Left lung (tissue), 10 donors: ENCODE measurements around the gene SLC38A3. TPM values are rescaled to one million over a fixed set of nuclear protein-coding genes. Genes with fewer than 3 reads are reported as not detected.

Source experiments
- ATAC-seq: fragments of 200-7000 bp; cut with Tn5 transposase; one replicate; pipeline ENCODE4 v1.9.1; 2020; ENCODE audit warnings: moderate library complexity
- DNase-seq, 4 donors: peaks; one replicate each; pipeline ENCODE4 v3.0.0-alpha.2; 2013 to 2020
- H3K27ac ChIP-seq, 2 donors: fragments of 200-600 bp; sonication (generic) in 1 of 2; one replicate each; pipeline versions ENCODE4 v1.5.0 to v1.8.0; 2020 to 2021
- H3K27me3 ChIP-seq, 2 donors: fragments of 200-600 bp; sonication (generic) in 1 of 2; one replicate each; pipeline versions ENCODE4 v1.5.0 to v1.8.0; 2020 to 2021
- H3K36me3 ChIP-seq, 2 donors: fragments of 200-600 bp; sonication (generic) in 1 of 2; one replicate each; pipeline versions ENCODE4 v1.5.0 to v1.8.0; 2020 to 2021
- H3K4me1 ChIP-seq, 2 donors: fragments of 200-600 bp; one replicate each; pipeline ENCODE4 v1.8.0; 2021
- H3K4me3 ChIP-seq, 2 donors: fragments of 200-600 bp; sonication (generic) in 1 of 2; one replicate each; pipeline versions ENCODE4 v1.5.0 to v1.8.0; 2020 to 2021; ENCODE audit warnings: mild to moderate bottlenecking in 1 of 2
- H3K9me3 ChIP-seq, 2 donors: fragments of 200-600 bp; sonication (generic) in 1 of 2; one replicate each; pipeline versions ENCODE4 v1.5.0 to v1.8.0; 2020 to 2021
- CTCF ChIP-seq, 2 donors: fragments of 200-600 bp; sonication (generic) in 1 of 2; IDR thresholded peaks; one replicate each; pipeline versions ENCODE4 v1.5.0 to v1.8.0; 2021; ENCODE audit warnings: antibody characterized with exemption in 2 of 2
- intact Hi-C, 2 donors: fragments of 100-400 bp; cut with DNase I; formaldehyde crosslinking; loops; one replicate each; pipeline versions ENCODE4 v1.11.2 to v1.14.2; 2022
- polyA plus RNA-seq, 6 donors: library from polyadenylated mRNA; unstranded; fragments of 120-200 nt; gene quantifications; one replicate each; pipeline ENCODE4 v1.2.1, GENCODE V29; 2013; ENCODE audit not compliant: insufficient read length in 6 of 6
- total RNA-seq, 2 donors: library from RNA; stranded (reverse); fragmentation: NEBNext Ultra II Directional; extraction: Animal tissue kit (Norgen Biotek cat#: 25700); gene quantifications; one replicate each; pipeline ENCODE4 v1.2.1, GENCODE V29; 2021
- donor health status: DM: no; HTN: yes; CAD: no.
- donor health status: DM: no; HTN: no; CAD: no.

Gene SLC38A3
- total and polyA plus RNA-seq, 8 donors, result 0.23 to 10.9 (median 7.8) TPM; not detected in 1

GRCh38 chr3:50245251-50245745, 40.2 kb downstream of the SLC38A3 start:
- ATAC-seq, result no peak
- Histone ChIP-seq H3K27ac (peak overlapping the region; percentile 85 to 98), H3K4me1 (peaks cover 78 to 100% of the 10 kb centered on the region in 2 donors), H3K36me3 (peaks cover 0 to 44% of the 10 kb centered on the region in 2 donors), H3K9me3 (no peaks in the 10 kb centered on the region), H3K4me3 (peak overlapping the region in 1 of 2 donors; percentile 48), H3K27me3 (no peaks in the 10 kb centered on the region)
- intact Hi-C loops, result no loop called here
- no peak for TF ChIP-seq CTCF (IDR thresholded peaks at IDR 0.05)
- DNase-seq, result peak in 1 of 4 donors; percentile 75

- Histone ChIP-seq H3K4me3 (peak overlapping the region; percentile 18 to 48), H3K4me1 (peaks cover 76 to 100% of the 10 kb centered on the region in 2 donors), H3K27ac (peak overlapping the region; percentile 85 to 98), H3K9me3 (no peaks in the 10 kb centered on the region), H3K27me3 (no peaks in the 10 kb centered on the region), H3K36me3 (peaks cover 0 to 37% of the 10 kb centered on the region in 2 donors)
- intact Hi-C loops, result no loop called here
- DNase-seq (peak; percentile 64 to 98 (median 92)), ATAC-seq (peak; percentile 86)
- peak; percentile 99 for TF ChIP-seq CTCF (IDR thresholded peaks at IDR 0.05)
These were observed 40.9 kb downstream of the SLC38A3 start for GRCh38 chr3:50245831-50246516.

- TF ChIP-seq CTCF (IDR thresholded peaks at IDR 0.05), result peak in 1 of 2 donors; percentile 70
- Histone ChIP-seq H3K9me3 (no peaks in the 10 kb centered on the region), H3K27ac (peak overlapping the region; percentile 85 to 98), H3K27me3 (no peaks in the 10 kb centered on the region), H3K4me3 (peak overlapping the region in 1 of 2 donors; percentile 48), H3K36me3 (peaks cover 0 to 36% of the 10 kb centered on the region in 2 donors), H3K4me1 (peaks cover 70 to 100% of the 10 kb centered on the region in 2 donors)
- DNase-seq (peak in 2 of 4 donors; percentile 66 to 79), ATAC-seq (peak; percentile 42)
- intact Hi-C loops, result no loop called here
These were observed 41.5 kb downstream of the SLC38A3 start for GRCh38 chr3:50246517-50246954.

- Histone ChIP-seq H3K36me3 (peaks cover 0 to 51% of the 10 kb centered on the region in 2 donors), H3K27me3 (no peaks in the 10 kb centered on the region), H3K27ac (peak overlapping the region; percentile 85 to 98), H3K9me3 (no peaks in the 10 kb centered on the region), H3K4me3 (no peak overlapping the region), H3K4me1 (peaks cover 57 to 100% of the 10 kb centered on the region in 2 donors)
- DNase-seq (peak in 1 of 4 donors; percentile 83), ATAC-seq (peak; percentile 43)
- intact Hi-C loops, result no loop called here
- no peak for TF ChIP-seq CTCF (IDR thresholded peaks at IDR 0.05)
These were observed 43.3 kb downstream of the SLC38A3 start for GRCh38 chr3:50248387-50248786.

- DNase-seq (no peak), ATAC-seq (no peak)
- Histone ChIP-seq H3K36me3 (peaks cover 0 to 58% of the 10 kb centered on the region in 2 donors), H3K9me3 (no peaks in the 10 kb centered on the region), H3K4me3 (no peak overlapping the region), H3K27me3 (no peaks in the 10 kb centered on the region), H3K27ac (peak overlapping the region; percentile 85 to 98), H3K4me1 (peaks cover 49 to 100% of the 10 kb centered on the region in 2 donors)
- intact Hi-C loops, result no loop called here
- no peak for TF ChIP-seq CTCF (IDR thresholded peaks at IDR 0.05)
These were observed 44.4 kb downstream of the SLC38A3 start for GRCh38 chr3:50249457-50249856.
